KG1 (cell line): Measurements from ENCODE around the gene HEATR1.
"Not testable (repeated sequence)": the region's sequence is repeated elsewhere in the genome, so short reads cannot be mapped to it uniquely, and the experiment has no call there.

ENCODE experiments used
- DNase-seq: peaks from one replicate; lab custom pipeline; 2025; lab: John Stamatoyannopoulos, UW

Gene HEATR1, protein sequence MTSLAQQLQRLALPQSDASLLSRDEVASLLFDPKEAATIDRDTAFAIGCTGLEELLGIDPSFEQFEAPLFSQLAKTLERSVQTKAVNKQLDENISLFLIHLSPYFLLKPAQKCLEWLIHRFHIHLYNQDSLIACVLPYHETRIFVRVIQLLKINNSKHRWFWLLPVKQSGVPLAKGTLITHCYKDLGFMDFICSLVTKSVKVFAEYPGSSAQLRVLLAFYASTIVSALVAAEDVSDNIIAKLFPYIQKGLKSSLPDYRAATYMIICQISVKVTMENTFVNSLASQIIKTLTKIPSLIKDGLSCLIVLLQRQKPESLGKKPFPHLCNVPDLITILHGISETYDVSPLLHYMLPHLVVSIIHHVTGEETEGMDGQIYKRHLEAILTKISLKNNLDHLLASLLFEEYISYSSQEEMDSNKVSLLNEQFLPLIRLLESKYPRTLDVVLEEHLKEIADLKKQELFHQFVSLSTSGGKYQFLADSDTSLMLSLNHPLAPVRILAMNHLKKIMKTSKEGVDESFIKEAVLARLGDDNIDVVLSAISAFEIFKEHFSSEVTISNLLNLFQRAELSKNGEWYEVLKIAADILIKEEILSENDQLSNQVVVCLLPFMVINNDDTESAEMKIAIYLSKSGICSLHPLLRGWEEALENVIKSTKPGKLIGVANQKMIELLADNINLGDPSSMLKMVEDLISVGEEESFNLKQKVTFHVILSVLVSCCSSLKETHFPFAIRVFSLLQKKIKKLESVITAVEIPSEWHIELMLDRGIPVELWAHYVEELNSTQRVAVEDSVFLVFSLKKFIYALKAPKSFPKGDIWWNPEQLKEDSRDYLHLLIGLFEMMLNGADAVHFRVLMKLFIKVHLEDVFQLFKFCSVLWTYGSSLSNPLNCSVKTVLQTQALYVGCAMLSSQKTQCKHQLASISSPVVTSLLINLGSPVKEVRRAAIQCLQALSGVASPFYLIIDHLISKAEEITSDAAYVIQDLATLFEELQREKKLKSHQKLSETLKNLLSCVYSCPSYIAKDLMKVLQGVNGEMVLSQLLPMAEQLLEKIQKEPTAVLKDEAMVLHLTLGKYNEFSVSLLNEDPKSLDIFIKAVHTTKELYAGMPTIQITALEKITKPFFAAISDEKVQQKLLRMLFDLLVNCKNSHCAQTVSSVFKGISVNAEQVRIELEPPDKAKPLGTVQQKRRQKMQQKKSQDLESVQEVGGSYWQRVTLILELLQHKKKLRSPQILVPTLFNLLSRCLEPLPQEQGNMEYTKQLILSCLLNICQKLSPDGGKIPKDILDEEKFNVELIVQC (N-terminal part only)

GRCh38 chr1:236603991-236604904, at the start of gene HEATR1:
Gene HEATR1, minus strand, starts transcription at chr1:236604516. Its CDS starts 421 bp downstream, at chr1:236604095.
- peak; percentile 72 for DNase-seq

- no peak for DNase-seq
These were observed 40.8 kb upstream of the HEATR1 start for GRCh38 chr1:236645016-236645680.

GRCh38 chr1:236642763-236643162, 38.4 kb upstream of the HEATR1 start:
- DNase-seq = no peak

- DNase-seq = no peak
These were observed 35.4 kb upstream of the HEATR1 start for GRCh38 chr1:236639686-236640085.

DNA sequence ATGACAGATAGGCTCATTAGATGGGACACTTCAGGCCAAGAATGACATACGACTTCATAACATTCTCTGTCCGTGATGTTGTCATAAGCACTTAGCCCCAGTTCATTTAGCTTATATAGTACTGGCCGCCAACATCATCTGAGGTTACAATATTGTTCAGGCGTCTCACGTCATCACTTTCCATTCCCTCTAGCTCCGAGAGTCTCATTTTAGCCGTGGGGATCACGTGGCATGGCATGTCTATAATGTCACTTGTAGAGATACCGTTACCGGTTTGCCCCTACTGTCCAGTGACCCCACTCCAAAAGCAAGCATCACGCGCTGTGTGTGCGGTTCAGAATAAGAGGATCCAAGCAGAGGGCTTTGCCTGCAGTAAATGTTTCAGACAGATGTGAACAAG, 34.6 kb upstream of the HEATR1 start:
- no peak for DNase-seq

- DNase-seq = no peak
These were observed 31.7 kb upstream of the HEATR1 start for GRCh38 chr1:236636017-236636416.

GRCh38 chr1:236627727-236628408, 23.6 kb upstream of the HEATR1 start:
- DNase-seq = no peak

GRCh38 chr1:236623371-236624166, 19.3 kb upstream of the HEATR1 start:
- DNase-seq = no peak

DNA sequence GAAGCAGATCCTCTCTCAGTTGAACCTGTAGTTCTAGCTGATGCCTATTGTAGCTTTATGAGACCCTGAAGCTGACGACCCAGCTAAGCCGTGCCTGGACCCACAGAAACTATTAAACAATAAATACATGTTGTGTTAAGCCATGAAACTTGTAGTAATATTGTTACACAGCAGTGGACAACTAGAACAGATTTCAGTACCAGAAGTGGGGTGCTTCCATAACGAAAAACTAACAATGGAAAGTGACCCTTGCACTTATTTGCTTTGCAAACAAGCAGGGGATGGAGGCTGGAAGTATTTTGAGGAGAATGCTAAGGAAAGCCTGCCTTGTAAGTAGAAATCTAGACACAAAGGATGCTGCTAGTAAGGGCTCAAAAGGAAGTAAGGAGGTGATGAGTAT, 18.1 kb upstream of the HEATR1 start:
- no peak for DNase-seq

DNA sequence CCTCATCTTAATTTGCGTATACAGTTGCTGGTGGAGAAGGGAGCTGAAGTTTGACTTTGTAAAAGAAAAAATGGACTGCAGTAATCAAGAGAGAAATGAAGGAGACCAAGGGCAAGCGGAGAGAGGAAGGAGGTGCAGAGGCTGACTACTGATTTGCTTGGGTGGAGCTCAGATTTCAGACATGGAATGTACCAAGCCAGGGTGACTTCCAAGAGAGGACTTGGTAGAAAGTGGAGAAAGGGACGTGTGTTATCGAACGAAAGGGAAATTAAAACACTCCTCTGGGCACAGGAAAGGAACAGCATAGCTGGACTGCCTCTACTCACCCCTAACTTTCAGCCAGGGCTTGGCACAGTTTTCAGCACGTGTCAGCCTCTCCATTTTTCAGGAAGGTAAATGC, 15.1 kb upstream of the HEATR1 start:
- no peak for DNase-seq

GRCh38 chr1:236618507-236618906, 14.2 kb upstream of the HEATR1 start:
- no peak for DNase-seq

- no peak for DNase-seq
These were observed 11.3 kb upstream of the HEATR1 start for GRCh38 chr1:236615399-236616148.

DNA sequence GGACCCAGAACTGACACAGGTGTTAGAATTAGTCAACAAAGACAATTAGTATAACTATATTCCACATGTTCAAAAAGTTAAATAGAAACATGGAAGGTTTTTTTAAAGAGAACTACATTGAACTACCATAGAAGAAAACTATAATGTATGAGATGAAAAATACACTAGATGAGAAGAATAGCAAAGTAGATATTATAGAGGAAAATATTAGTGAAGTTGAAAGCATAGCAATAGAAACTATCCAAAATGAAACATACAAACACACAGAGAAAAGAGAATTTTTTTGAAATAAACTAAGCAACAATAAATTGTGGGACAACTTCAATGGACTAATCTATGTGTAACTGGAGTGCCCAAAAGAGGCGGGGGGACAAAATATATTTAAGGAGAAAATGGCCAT, 8.0 kb upstream of the HEATR1 start:
- DNase-seq = no peak

DNA sequence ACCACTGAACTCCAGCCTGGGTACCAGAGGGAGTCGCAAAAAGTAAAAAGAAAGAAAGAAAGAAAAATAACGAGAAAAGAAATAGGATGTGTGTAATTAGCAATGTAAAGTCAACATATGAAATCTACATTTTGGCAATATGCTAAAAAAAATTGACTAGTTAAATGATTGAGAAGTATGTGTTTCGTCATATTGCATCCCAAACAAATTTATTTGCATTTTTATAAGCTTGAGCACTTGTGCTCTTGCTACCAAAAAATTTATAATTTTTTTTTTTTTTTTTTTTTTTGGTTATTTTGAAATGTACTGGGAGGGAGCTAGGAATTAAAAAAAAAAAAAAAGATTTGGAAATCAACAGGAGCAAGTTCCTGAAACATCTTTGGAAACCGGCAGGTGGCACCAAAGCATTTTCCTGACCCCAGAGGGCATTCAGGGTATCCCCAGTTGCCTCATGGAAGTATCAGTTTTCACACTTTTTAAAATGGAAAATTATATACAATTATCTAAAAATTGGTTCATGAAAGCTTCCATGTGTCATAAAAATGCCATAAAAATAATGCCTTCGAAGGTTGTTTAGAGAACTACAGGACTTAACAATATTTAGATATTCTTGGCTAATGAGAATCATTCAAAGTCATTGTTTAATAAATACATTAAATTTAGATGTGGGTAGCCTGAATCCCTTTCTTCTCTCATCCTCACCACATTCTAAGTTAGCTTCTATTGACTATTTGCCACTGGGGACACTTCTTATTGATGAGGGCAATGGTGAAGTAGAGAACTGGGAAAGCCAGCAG, 4.8 kb upstream of the HEATR1 start:
- DNase-seq = no peak

DNA sequence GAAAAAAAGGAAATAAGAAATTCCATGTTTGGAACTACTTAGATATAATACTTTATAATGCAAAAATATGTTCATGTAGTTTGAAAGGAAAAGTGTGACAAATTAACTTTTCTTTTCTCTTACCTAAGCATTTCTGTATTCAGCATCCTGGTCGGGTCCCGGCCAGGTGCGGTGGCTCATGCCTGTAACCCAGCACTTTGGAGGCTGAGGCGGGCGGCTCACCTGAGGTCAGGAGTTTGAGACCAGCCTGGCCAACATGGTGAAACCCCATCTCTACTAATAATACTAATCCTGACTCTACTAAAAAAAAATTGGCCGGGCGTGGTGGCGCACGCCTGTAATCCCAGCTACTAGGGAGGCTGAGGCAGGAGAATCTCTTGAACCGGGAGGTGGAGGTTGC, 3.3 kb upstream of the HEATR1 start:
- not testable (repeated sequence) for DNase-seq

DNA sequence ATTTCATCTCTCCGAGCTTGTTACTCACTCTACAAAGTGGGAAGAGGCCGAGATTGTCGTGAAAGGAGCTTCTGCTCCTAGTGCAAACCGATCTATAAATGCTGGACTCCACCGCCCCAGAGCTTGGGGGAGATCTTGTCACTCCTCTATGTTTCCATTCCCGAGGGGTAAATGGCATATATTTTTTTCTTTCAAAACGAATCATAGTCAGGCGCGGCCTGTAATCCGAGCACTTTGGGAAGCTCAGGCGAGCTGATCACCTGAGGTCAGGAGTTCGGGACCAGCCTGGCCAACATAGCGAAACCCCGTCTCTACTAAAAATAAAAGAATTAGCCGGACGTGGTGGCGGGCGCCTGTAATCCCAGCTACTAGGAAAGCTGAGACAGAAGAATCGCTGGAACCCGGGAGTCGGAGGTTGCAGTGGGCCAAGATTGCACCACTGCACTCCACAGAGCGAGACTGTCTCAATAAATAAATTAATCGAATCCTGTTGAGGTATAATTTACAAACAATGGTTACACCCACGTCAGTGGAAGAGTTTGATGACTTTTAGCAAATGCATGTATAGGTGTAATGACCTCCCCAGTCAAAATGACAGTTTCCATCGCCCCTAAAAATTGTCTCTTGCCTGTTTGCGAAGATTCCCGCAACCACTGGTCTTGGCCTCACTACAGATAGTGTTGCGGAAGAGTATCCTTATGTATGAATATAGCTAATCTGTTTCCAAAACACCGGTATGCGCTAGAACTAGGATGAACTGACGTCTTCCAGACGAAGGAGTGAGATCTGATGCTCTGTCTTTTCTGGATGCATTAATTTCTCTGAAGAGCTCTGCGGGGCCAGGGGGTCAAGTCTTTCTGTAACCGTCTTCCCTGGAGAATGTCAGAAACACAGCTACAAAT, 840 bp upstream of the HEATR1 start:
- no peak for DNase-seq
